ENCODE data around the gene BCL6. TPM values are rescaled to one million over a fixed set of nuclear protein-coding genes. Genes with fewer than 3 reads are reported as not detected.

The BCL6 gene
- total and polyA plus RNA-seq, 3 experiments from 2014 or later, result 1.8 to 17.2 (median 17.1) TPM

DNA sequence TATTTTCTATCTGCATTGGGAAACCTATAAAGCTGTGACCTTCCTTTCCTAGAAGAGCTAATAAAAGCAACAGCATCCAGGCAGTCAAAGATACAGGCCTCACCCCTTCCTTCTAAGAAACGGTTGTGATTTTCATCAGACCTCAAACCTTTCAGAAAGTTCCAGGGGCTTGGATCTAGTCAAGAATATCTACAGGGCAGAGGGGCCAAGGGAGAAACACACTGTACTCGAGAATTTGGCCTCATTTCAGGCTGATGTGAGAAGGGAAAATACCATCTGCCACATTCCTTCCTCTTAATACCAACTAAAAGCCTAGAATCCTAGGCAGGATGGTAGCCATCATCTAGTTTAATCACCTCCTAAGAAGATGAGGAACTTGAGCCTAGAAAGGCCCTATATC is 24.5 kb upstream of the BCL6 start:
- CTCF ChIA-PET, result no interaction called here
- peaks cover 15% of the 10 kb centered on the region for H3K4me1 ChIP-seq (ENCODE audit: insufficient read depth, low read length)

DNA sequence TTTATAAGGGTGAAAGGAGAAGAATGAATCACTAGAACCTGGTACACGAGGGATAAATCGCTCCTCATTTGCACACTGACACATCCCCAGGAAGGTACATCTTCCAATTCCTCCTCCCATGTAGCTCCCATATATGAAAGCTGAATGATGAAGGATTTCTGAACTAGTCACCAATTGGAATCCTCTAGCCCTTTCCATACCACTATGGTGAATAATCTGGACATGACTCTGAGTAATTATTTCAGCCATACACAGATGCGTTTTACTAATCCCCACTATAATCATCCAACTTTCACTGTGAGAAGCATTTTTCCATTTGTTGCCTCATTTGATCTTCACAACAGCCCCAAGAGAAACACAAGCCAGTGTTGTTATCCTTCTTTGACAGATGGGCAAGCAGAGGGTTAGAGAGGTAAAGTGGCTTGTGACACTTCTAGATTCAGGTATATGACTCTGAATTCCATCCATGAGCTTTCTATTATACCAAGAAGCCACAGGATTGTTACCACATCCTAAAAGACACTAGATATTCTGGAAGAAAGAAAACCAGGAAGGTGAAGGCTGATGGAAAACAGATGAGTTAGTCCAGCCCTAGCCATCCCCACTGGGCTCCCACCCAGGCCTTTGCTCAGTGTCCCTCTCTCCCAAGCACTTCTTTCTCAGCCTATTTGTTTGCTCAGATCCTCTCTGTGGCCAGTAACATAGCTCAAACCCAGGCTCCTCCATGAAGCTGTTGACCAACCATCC is 22.2 kb upstream of the BCL6 start:
- no peaks in the 10 kb centered on the region for H3K36me3 ChIP-seq (ENCODE audit: insufficient read depth, low read length)
- no peak overlapping the region for H3K4me3 ChIP-seq (ENCODE audit: low read length)
- no peak for DNase-seq
- H3K27ac ChIP-seq (ENCODE audit: low read depth, low read length), result no peak overlapping the region
- Mint-ChIP-seq H3K36me3 (no peaks in the 10 kb centered on the region), H3K27ac (no peak overlapping the region), H3K9me3 (no peaks in the 10 kb centered on the region), H3K4me3 (no peak overlapping the region), H3K27me3 (peaks cover 0 to 1% of the 10 kb centered on the region in 2 donors), H3K4me1 (peaks cover 12 to 25% (median 20%) of the 10 kb centered on the region in 3 donors)
- ChIA-PET POLR2A (interaction anchor here (0.7 kb wide), 1 partner anchor 11 kb away, joined by 9 read pairs; no protein-coding TSS in a partner anchor), CTCF (interaction anchor here (1.1 to 1.2 kb wide), 2 partner anchors 15 to 20 kb away, joined by 3 to 4 read pairs; no protein-coding TSS in a partner anchor)
- no peaks in the 10 kb centered on the region for H3K9me3 ChIP-seq (ENCODE audit: low read length)
- H3K4me1 ChIP-seq (ENCODE audit: insufficient read depth, low read length), result peaks cover 15% of the 10 kb centered on the region
- no peaks in the 10 kb centered on the region for H3K27me3 ChIP-seq (ENCODE audit: insufficient read depth, low read length, poor library complexity, severe bottlenecking)

More for the DNA sequence above, 24.5 kb upstream of the BCL6 start:
- Histone ChIP-seq H3K27ac (ENCODE audit: low read depth, low read length) (no peak overlapping the region), H3K4me3 (ENCODE audit: low read length) (no peak overlapping the region), H3K36me3 (ENCODE audit: insufficient read depth, low read length) (no peaks in the 10 kb centered on the region), H3K27me3 (ENCODE audit: insufficient read depth, low read length, poor library complexity, severe bottlenecking) (no peaks in the 10 kb centered on the region), H3K9me3 (ENCODE audit: low read length) (no peaks in the 10 kb centered on the region)
- peaks cover 14 to 32% (median 26%) of the 10 kb centered on the region in 3 donors for H3K4me1 Mint-ChIP-seq
- peak overlapping the region in 6 of 8 donors; percentile 4 to 53 (median 29) for H3K27ac Mint-ChIP-seq
- no peak overlapping the region for H3K4me3 Mint-ChIP-seq
- no peaks in the 10 kb centered on the region for H3K36me3 Mint-ChIP-seq
- POLR2A ChIA-PET, result no interaction called here
- H3K9me3 Mint-ChIP-seq, result no peaks in the 10 kb centered on the region
- DNase-seq, result no peak
- peaks cover 0 to 1% of the 10 kb centered on the region in 2 donors for H3K27me3 Mint-ChIP-seq

DNA sequence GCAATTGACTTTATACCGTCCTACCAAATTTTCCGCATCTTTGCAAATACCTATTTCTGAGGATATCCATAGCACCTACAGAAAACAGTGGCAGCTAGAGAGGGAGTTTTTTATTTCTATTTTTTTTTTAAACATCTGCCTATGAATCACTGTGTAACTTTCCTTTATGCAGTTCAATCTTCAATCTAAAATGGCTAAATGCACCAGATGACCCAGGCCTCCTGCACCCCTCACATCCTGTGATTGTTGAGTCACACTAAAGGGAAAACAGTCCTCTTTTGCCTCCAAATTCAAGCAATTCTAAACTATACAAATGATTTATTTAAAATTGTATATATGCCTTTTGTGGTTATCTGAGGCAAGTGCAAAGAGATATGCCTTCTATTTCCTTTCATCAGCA is 20.1 kb upstream of the BCL6 start:
- Mint-ChIP-seq H3K36me3 (no peaks in the 10 kb centered on the region), H3K27ac (no peak overlapping the region), H3K9me3 (no peaks in the 10 kb centered on the region), H3K27me3 (peaks cover 4 to 5% of the 10 kb centered on the region in 2 donors), H3K4me1 (peaks cover 10 to 21% (median 16%) of the 10 kb centered on the region in 3 donors), H3K4me3 (no peak overlapping the region)
- Histone ChIP-seq H3K27ac (ENCODE audit: low read depth, low read length) (no peak overlapping the region), H3K9me3 (ENCODE audit: low read length) (no peaks in the 10 kb centered on the region), H3K27me3 (ENCODE audit: insufficient read depth, low read length, poor library complexity, severe bottlenecking) (no peaks in the 10 kb centered on the region), H3K36me3 (ENCODE audit: insufficient read depth, low read length) (no peaks in the 10 kb centered on the region), H3K4me1 (ENCODE audit: insufficient read depth, low read length) (peaks cover 12% of the 10 kb centered on the region), H3K4me3 (ENCODE audit: low read length) (no peak overlapping the region)
- no peak for DNase-seq
- CTCF ChIA-PET, result interaction anchor here (0.6 kb wide), 1 partner anchor 348 kb away, joined by 3 read pairs; no protein-coding TSS in a partner anchor
- POLR2A ChIA-PET, result no interaction called here

DNA sequence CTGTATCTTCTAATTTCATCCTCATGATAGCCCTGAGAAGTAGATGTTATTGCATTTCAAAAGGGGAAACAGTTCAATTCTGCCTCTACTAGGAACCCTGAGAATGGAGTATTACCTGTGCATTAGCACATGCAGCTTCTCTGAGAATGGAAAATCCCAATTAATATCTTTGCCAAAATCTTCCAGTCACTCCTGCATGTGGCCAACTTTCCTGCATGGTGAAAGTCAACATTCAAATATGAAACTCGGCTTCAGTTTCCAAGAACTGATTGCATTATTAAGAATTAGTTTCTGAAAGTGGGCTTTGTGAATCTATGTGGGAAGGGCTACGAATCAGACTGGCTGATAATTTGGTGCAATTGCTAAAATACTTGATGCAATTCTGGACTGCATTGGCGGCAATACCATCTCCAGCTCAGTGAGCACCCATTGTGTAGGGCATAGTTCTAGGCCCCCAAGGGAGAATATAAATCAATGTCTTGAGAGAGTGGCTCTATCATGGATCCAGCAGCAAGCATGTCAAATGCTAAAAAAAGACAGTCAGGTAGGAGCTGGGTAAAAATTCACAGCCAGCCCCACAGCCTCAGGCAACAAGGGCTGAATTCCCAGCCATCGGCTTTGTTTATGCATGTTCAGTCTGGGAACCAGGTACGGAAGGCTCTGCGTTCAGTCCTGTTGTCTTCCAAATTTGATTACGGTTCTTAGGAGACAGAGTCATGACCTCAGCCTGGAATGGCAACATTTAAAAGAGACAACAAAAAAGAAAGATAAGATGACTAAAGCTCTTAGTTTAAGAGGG is 18.8 kb upstream of the BCL6 start:
- no peaks in the 10 kb centered on the region for H3K27me3 ChIP-seq (ENCODE audit: insufficient read depth, low read length, poor library complexity, severe bottlenecking)
- H3K9me3 Mint-ChIP-seq, result no peaks in the 10 kb centered on the region
- H3K4me1 ChIP-seq (ENCODE audit: insufficient read depth, low read length), result no peaks in the 10 kb centered on the region
- H3K27ac ChIP-seq (ENCODE audit: low read depth, low read length), result no peak overlapping the region
- ChIA-PET POLR2A (no interaction called here), CTCF (no interaction called here)
- H3K27me3 Mint-ChIP-seq, result peaks cover 4 to 5% of the 10 kb centered on the region in 2 donors
- H3K36me3 ChIP-seq (ENCODE audit: insufficient read depth, low read length), result no peaks in the 10 kb centered on the region
- H3K9me3 ChIP-seq (ENCODE audit: low read length), result no peaks in the 10 kb centered on the region
- H3K36me3 Mint-ChIP-seq, result peaks cover 0 to 3% (median 0%) of the 10 kb centered on the region in 3 donors
- DNase-seq, result no peak
- H3K4me3 Mint-ChIP-seq, result no peak overlapping the region
- H3K4me1 Mint-ChIP-seq, result peaks cover 0 to 8% (median 3%) of the 10 kb centered on the region in 3 donors
- H3K4me3 ChIP-seq (ENCODE audit: low read length), result no peak overlapping the region
- no peak overlapping the region for H3K27ac Mint-ChIP-seq

DNA sequence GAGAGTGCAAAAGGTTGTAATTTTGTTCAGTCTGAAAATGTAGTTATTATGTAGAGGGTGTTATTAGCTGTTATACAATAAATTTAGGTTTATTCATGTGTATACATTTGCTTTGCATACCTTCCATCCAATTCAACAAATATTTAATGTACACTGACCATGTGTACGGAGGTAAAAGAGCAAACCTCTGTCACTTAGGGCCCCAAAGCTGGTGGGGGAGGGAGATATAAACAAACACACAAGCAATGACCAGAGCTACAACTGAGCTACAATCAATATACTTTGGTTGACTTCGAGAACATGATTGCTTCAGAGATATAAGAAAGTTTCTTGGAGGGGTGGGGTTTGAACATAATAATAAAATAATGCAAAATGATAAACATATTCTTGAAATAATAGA is 17.5 kb upstream of the BCL6 start:
- no peak overlapping the region for H3K27ac ChIP-seq (ENCODE audit: low read depth, low read length)
- ChIA-PET CTCF (no interaction called here), POLR2A (interaction anchor here (0.6 kb wide), 1 partner anchor 288 kb away, joined by 3 read pairs; no protein-coding TSS in a partner anchor)
- Mint-ChIP-seq H3K27ac (no peak overlapping the region), H3K36me3 (peaks cover 0 to 3% (median 0%) of the 10 kb centered on the region in 3 donors), H3K4me3 (no peak overlapping the region), H3K4me1 (no peaks in the 10 kb centered on the region), H3K27me3 (peaks cover 4 to 5% of the 10 kb centered on the region in 2 donors), H3K9me3 (no peaks in the 10 kb centered on the region)
- no peaks in the 10 kb centered on the region for H3K9me3 ChIP-seq (ENCODE audit: low read length)
- no peaks in the 10 kb centered on the region for H3K36me3 ChIP-seq (ENCODE audit: insufficient read depth, low read length)
- H3K4me1 ChIP-seq (ENCODE audit: insufficient read depth, low read length), result no peaks in the 10 kb centered on the region
- H3K4me3 ChIP-seq (ENCODE audit: low read length), result no peak overlapping the region
- DNase-seq, result no peak
- no peaks in the 10 kb centered on the region for H3K27me3 ChIP-seq (ENCODE audit: insufficient read depth, low read length, poor library complexity, severe bottlenecking)

DNA sequence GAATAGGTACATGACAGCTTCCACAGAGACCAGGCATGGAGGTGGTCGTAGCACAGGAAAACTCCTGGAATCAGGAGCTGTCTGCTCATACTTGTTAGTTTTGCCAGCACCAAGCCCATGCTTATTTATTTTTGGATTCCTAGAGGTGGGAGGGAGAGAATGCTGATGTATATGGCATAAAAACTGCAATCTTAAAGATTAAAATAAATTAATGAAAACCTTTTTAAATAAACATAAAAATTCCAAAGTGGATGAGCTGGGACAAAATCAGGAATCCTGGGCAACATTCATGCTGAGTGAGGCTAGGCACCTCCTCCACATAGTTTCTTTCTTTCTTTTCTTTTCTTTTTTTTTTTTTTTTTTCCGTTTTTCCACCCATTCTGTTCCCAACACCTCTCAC is 14.3 kb upstream of the BCL6 start:
- Mint-ChIP-seq H3K4me1 (no peaks in the 10 kb centered on the region), H3K27me3 (peaks cover 4% of the 10 kb centered on the region in 2 donors), H3K9me3 (no peaks in the 10 kb centered on the region), H3K27ac (no peak overlapping the region), H3K36me3 (peaks cover 0 to 3% (median 0%) of the 10 kb centered on the region in 3 donors), H3K4me3 (no peak overlapping the region)
- no peak overlapping the region for H3K4me3 ChIP-seq (ENCODE audit: low read length)
- CTCF ChIA-PET, result no interaction called here
- POLR2A ChIA-PET, result no interaction called here
- no peaks in the 10 kb centered on the region for H3K36me3 ChIP-seq (ENCODE audit: insufficient read depth, low read length)
- no peaks in the 10 kb centered on the region for H3K27me3 ChIP-seq (ENCODE audit: insufficient read depth, low read length, poor library complexity, severe bottlenecking)
- DNase-seq, result no peak
- H3K4me1 ChIP-seq (ENCODE audit: insufficient read depth, low read length), result no peaks in the 10 kb centered on the region
- no peaks in the 10 kb centered on the region for H3K9me3 ChIP-seq (ENCODE audit: low read length)
- H3K27ac ChIP-seq (ENCODE audit: low read depth, low read length), result no peak overlapping the region

DNA sequence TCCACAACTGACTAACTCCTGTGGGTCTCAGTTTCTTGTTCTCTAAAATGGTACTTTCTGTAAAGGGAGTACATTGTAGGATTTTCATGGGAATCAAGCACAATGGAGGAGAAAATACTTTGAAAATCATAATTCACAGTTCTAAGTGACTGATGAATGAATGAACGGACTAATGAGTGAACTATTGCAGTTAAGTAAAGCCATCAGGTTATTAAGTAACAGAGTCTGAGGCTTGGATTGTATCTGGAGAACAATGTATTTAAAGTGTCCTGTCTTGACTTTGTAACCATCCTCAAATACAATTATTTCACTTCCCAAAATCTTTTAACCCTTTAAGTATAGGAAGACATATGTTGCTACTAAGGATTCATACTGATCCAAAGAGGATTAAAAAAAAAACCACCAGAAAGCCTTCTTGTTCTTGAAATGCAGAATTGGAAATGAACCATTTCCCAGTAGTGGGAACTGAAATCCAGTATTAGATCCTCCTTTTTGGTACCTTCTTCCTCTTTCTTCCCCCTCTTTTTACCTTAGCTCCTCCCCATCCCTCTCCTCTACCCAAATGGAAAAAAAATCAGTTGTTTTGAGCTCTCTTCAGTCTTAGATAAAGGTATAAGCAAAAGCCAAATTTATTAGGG is 13.2 kb upstream of the BCL6 start:
- ChIA-PET POLR2A (interaction anchor here (0.6 to 0.7 kb wide), 2 partner anchors 343 to 533 kb away, joined by 3 to 5 read pairs; no protein-coding TSS in a partner anchor), CTCF (no interaction called here)
- peaks cover 4% of the 10 kb centered on the region in 2 donors for H3K27me3 Mint-ChIP-seq
- H3K4me3 ChIP-seq (ENCODE audit: low read length), result no peak overlapping the region
- no peaks in the 10 kb centered on the region for H3K9me3 Mint-ChIP-seq
- H3K36me3 Mint-ChIP-seq, result peaks cover 0 to 3% (median 0%) of the 10 kb centered on the region in 3 donors
- no peaks in the 10 kb centered on the region for H3K27me3 ChIP-seq (ENCODE audit: insufficient read depth, low read length, poor library complexity, severe bottlenecking)
- H3K4me1 Mint-ChIP-seq, result no peaks in the 10 kb centered on the region
- H3K4me1 ChIP-seq (ENCODE audit: insufficient read depth, low read length), result no peaks in the 10 kb centered on the region
- H3K4me3 Mint-ChIP-seq, result no peak overlapping the region
- no peaks in the 10 kb centered on the region for H3K9me3 ChIP-seq (ENCODE audit: low read length)
- no peaks in the 10 kb centered on the region for H3K36me3 ChIP-seq (ENCODE audit: insufficient read depth, low read length)
- DNase-seq, result no peak
- no peak overlapping the region for H3K27ac ChIP-seq (ENCODE audit: low read depth, low read length)
- no peak overlapping the region for H3K27ac Mint-ChIP-seq

All from CD8-positive, alpha-beta memory T cell (primary cell).